Epithelial cell of proximal tubule (primary cell): ENCODE data around the gene SEC22C. TPM values are rescaled to one million over a fixed set of nuclear protein-coding genes. Genes with fewer than 3 reads are reported as not detected.

ENCODE experiments used
- DNase-seq: peaks from one replicate; pipeline ENCODE4 v3.0.0-alpha.2; 2011; ENCODE audit warnings: low read depth
- H3K4me3 ChIP-seq: 2 replicates; pipeline ENCODE4 v1.5.1; 2011; ENCODE audit warnings: low read depth, mild to moderate bottlenecking, low read length
- CTCF ChIP-seq: conservative IDR thresholded peaks from 2 replicates; pipeline ENCODE4 v1.5.1; 2012; ENCODE audit warnings: low read depth, mild to moderate bottlenecking, low read length
- total RNA-seq: library from RNA; depleted of rRNA; stranded (reverse); fragments of >200 nt; gene quantifications from 2 replicates; pipeline ENCODE4 v1.2.3, GENCODE V29; 2015

SEC22C gene
- total RNA-seq, 1 donor from 2014 or later: 40.8 TPM

- no peak overlapping the region for H3K4me3 ChIP-seq
- TF ChIP-seq CTCF: no peak
- DNase-seq: no peak
Observed at GRCh38 chr3:42507252-42507651, 74.5 kb downstream of the SEC22C start.

- TF ChIP-seq CTCF: no peak
Observed at GRCh38 chr3:42505849-42506410, 75.8 kb downstream of the SEC22C start.

GRCh38 chr3:42505128-42505848 is 76.5 kb downstream of the SEC22C start:
- TF ChIP-seq CTCF: no peak
- no peak overlapping the region for H3K4me3 ChIP-seq
- DNase-seq: no peak

More at GRCh38 chr3:42505849-42506410, 75.8 kb downstream of the SEC22C start:
- H3K4me3 ChIP-seq: no peak overlapping the region
- DNase-seq: no peak

GRCh38 chr3:42504334-42505127 is 77.2 kb downstream of the SEC22C start:
- no peak overlapping the region for H3K4me3 ChIP-seq

GRCh38 chr3:42503957-42504333 is 77.8 kb downstream of the SEC22C start:
- no peak for DNase-seq
- TF ChIP-seq CTCF: no peak
- no peak overlapping the region for H3K4me3 ChIP-seq

More at GRCh38 chr3:42504334-42505127, 77.2 kb downstream of the SEC22C start:
- TF ChIP-seq CTCF: no peak
- DNase-seq: no peak

GRCh38 chr3:42503251-42503924 is 78.4 kb downstream of the SEC22C start:
- TF ChIP-seq CTCF: no peak
- H3K4me3 ChIP-seq: no peak overlapping the region

More at GRCh38 chr3:42503251-42503924, 78.4 kb downstream of the SEC22C start:
- DNase-seq: no peak
